SK-N-MC (cell line): Measurements from ENCODE around the gene MYO1A.

Experiments used
- DNase-seq: peaks from one replicate; pipeline ENCODE4 v3.0.0-alpha.2; 2011; ENCODE audit warnings: low read depth, low spot score
- H3K27ac ChIP-seq: fragments of 200-600 bp; sonication (generic); 2 replicates; pipeline ENCODE4 v1.5.1; 2016; ENCODE audit warnings: mixed run types
- H3K36me3 ChIP-seq: fragments of 200-600 bp; sonication (generic); 2 replicates; pipeline ENCODE4 v1.6.1; 2017; ENCODE audit warnings: antibody characterized with exemption, low read length, mixed read lengths; ENCODE audit not compliant: insufficient read depth
- H3K4me3 ChIP-seq: fragments of 200-600 bp; sonication (generic); 2 replicates; pipeline ENCODE4 v1.5.1; 2016
- H3K9ac ChIP-seq: fragments of 200-600 bp; sonication (generic); 2 replicates; pipeline ENCODE4 v1.8.0; 2017; ENCODE audit warnings: mixed run types, mixed read lengths; ENCODE audit not compliant: insufficient read length
- H3K9me3 ChIP-seq: fragments of 200-600 bp; sonication (generic); 2 replicates; pipeline ENCODE4 v1.6.1; 2017; ENCODE audit warnings: low read depth, mild to moderate bottlenecking, antibody characterized with exemption, low read length, moderate library complexity, mixed read lengths
- EZH2 ChIP-seq: fragments of 200-600 bp; sonication (generic); IDR thresholded peaks from one replicate; pipeline ENCODE4 v1.6.1; 2017; ENCODE audit warnings: antibody characterized with exemption
- FOXP2 ChIP-seq: optimal IDR thresholded peaks from 2 replicates; pipeline ENCODE3; 2011; ENCODE audit warnings: mild to moderate bottlenecking, moderate library complexity; ENCODE audit not compliant: insufficient read depth; ENCODE audit errors: extremely low read length, control extremely low read depth
- POLR2AphosphoS5 ChIP-seq: IDR thresholded peaks from 2 replicates; pipeline ENCODE4 v1.6.1; 2012; ENCODE audit warnings: mild to moderate bottlenecking, low read depth, low read length, borderline replicate concordance

The MYO1A gene

DNA sequence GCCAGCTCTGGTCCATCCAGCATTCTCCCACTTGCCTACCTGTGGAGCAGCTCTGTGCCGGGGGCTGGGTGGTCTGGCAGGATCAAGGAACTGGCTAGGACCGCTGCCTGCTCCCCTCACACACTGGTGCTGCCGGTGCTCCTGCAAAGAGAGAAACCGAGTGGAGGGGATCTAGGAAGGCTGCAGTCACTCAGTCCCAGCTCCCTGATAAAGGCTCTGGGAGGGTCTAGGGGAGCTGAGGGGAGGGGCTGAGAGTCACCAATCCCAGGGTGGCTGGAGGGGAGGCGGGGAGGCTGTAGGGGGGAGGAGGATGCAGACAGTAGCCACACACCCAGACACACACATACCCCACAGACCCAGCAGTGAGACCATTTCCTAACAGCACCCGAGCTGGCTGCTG lies 33.6 kb downstream of the MYO1A start, which contains the start of gene TAC3:
TSS of gene TAC3 (minus strand) at position 182 of the 400 bp plus-strand sequence. CDS start 732 bp downstream, outside the sequence.
- TF ChIP-seq POLR2AphosphoS5 (no peak), EZH2 (no peak), FOXP2 (no peak)
- DNase-seq = no peak
- H3K9ac ChIP-seq = no peak within 1 kb of the TSS
- H3K36me3 ChIP-seq = no peaks in the 10 kb centered on the region
- H3K27ac ChIP-seq = no peak within 1 kb of the TSS
- no peaks in the 10 kb centered on the region for H3K9me3 ChIP-seq
- H3K4me3 ChIP-seq = no peak within 1 kb of the TSS

DNA sequence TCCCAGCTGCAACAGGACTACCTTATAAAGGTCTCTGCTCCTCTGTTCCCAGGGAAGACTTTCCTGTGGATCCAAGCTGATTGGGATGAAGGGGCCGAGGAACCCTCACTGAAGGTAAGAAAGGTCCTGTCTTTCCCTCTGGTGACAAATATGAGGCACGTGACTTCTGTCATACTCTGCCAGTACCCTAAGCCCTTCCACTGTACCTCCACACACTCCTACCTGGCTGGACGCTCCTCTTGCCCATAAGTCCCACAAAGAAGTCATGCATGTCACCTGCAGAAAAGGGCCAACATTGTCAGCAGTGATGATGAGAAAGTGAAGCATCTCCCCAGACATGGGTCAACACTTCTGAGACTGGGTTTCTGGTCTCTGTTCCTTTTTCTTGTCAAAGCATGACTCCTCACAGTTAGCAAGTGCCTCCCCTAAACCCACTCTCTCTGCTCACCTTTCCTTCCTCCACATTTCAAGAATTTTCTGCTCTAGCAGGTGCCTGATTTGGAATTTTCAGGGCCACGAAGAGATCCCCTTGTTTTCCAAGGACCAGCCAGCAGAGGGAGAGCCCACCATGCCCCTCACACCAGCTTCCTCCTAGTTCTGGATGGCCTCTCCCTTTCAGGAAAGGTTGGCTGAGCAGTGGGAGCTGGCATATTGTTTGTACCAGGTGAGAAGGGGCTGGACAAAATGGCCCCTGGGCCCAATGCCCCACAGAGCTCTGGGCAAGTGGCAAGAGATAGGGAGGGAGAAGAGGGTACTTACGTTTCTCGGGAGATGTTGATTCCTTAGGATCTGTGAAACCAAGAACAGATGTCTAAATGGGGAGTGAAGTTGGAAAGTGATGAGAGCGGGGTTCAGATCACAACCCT lies 37.1 kb downstream of the MYO1A start:
- Histone ChIP-seq H3K36me3 (no peaks in the 10 kb centered on the region), H3K27ac (no peak overlapping the region), H3K4me3 (no peak overlapping the region), H3K9ac (no peak overlapping the region), H3K9me3 (no peaks in the 10 kb centered on the region)
- no peak for TF ChIP-seq POLR2AphosphoS5
- DNase-seq = no peak

- no peak overlapping the region for H3K4me3 ChIP-seq
- no peaks in the 10 kb centered on the region for H3K36me3 ChIP-seq
- no peak for DNase-seq
- H3K9me3 ChIP-seq = no peaks in the 10 kb centered on the region
- TF ChIP-seq FOXP2 = no peak
- TF ChIP-seq EZH2 = no peak
- TF ChIP-seq POLR2AphosphoS5 = no peak
- no peak overlapping the region for H3K9ac ChIP-seq
- H3K27ac ChIP-seq = no peak overlapping the region
These were observed 38.2 kb downstream of the MYO1A start for GRCh38 chr12:57011438-57012424.

- Histone ChIP-seq H3K36me3 (no peaks in the 10 kb centered on the region), H3K27ac (no peak overlapping the region), H3K9ac (no peak overlapping the region), H3K4me3 (no peak overlapping the region), H3K9me3 (no peaks in the 10 kb centered on the region)
- no peak for DNase-seq
- no peak for TF ChIP-seq FOXP2
- TF ChIP-seq EZH2 = no peak
- TF ChIP-seq POLR2AphosphoS5 = no peak
These were observed 39.2 kb downstream of the MYO1A start for GRCh38 chr12:57010627-57011247.

- no peak for TF ChIP-seq POLR2AphosphoS5
- no peak for TF ChIP-seq EZH2
- TF ChIP-seq FOXP2 = no peak
- H3K4me3 ChIP-seq = no peak overlapping the region
- H3K36me3 ChIP-seq = no peaks in the 10 kb centered on the region
- H3K9me3 ChIP-seq = no peaks in the 10 kb centered on the region
- H3K27ac ChIP-seq = no peak overlapping the region
- no peak overlapping the region for H3K9ac ChIP-seq
- DNase-seq = no peak
These were observed 39.8 kb downstream of the MYO1A start for GRCh38 chr12:57009949-57010626.

- DNase-seq = peak; percentile 69
- Histone ChIP-seq H3K36me3 (peaks cover 17% of the 10 kb centered on the region; the same call in 1 of the 2 replicates), H3K4me3 (no peak overlapping the region), H3K9me3 (no peaks in the 10 kb centered on the region), H3K27ac (no peak overlapping the region), H3K9ac (no peak overlapping the region)
- TF ChIP-seq POLR2AphosphoS5 (no peak), EZH2 (no peak), FOXP2 (no peak)
These were observed 41.8 kb downstream of the MYO1A start for GRCh38 chr12:57008178-57008577.

GRCh38 chr12:57006809-57007475 lies 43.0 kb downstream of the MYO1A start:
- no peak for DNase-seq
- H3K36me3 ChIP-seq = peaks cover 29% of the 10 kb centered on the region; the same call in 1 of the 2 replicates
- TF ChIP-seq POLR2AphosphoS5 (no peak), EZH2 (no peak), FOXP2 (no peak)
- H3K27ac ChIP-seq = no peak overlapping the region
- H3K4me3 ChIP-seq = peak overlapping the region; percentile 63
- no peaks in the 10 kb centered on the region for H3K9me3 ChIP-seq
- H3K9ac ChIP-seq = no peak overlapping the region
